GM18508 (cell line): ENCODE measurements around the gene TRPC6.
"Not testable (repeated sequence)": the region's sequence is repeated elsewhere in the genome, so short reads cannot be mapped to it uniquely, and the experiment has no call there.

Source experiments
- ATAC-seq: cut with Tn5 transposase; IDR thresholded peaks from one replicate; pipeline ENCODE4 v1.9.1; 2021; ENCODE audit warnings: moderate number of reproducible peaks; ENCODE audit not compliant: insufficient read depth, unreplicated experiment

Gene TRPC6

DNA sequence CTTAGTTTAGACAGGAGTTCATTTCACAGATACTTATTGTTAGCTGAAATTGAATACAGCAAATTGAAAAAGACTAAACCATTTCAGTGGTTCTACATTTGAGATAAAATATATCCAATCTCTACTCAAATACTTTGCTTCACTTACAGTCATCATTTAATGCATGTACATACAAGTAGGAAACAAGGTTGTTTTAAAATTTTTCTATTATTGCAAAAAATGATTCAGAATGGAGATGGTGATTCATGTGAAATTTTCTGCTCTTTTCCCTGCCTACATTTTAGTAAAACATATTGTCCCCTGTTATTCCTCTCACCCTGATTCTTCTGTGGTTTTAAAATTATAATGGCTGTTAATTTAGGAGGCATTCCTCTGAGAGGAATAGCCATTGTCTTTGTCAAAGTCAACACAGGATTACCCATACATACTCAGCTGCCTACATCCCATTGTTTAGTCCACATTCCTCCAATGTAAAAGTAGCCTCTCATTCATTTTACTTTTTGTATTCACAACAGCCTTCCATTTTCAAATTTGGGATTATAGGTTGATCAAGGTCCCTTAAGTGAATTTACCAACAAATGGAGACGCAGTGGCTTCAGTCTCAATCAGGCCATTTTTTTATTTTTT is 60.1 kb downstream of the TRPC6 start:
- no peak for ATAC-seq

DNA sequence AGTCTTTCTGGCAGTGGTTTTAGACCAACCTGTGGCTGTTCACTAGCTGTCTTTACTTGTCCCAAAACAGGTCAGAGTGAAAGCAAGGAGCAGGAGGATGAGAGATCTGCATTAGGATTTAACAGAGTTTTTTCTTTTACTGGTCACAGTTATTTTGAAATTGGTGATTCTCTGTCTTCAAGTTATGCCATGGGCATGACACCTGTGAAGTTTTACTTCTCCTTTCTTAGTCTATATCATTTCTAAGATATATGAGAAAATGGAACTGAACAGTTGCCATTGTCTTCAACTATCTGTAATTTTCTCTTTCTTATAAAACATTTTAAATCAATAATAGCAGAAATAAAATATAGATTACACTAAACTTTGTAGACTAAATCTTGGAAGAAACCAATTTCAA is 60.6 kb downstream of the TRPC6 start:
- no peak for ATAC-seq

DNA sequence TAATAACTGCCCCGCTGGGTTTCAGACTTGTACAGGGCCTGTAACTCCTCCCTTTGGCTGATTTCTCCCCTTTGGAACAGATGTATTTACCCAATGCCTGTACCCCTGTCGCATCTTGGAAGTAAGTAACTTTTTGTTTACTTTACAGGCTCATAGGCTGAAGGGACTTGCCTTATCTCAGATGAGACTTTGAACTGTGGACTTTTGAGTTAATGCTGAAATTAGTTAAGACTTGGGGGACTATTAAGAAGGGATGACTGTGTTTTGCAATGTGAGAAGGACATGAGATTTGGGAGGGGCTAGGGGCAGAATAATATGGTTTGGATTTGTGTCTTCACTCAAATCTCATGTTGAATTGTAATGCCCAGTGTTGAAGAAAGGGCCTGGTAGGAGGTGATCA is 62.0 kb downstream of the TRPC6 start:
- no peak for ATAC-seq

DNA sequence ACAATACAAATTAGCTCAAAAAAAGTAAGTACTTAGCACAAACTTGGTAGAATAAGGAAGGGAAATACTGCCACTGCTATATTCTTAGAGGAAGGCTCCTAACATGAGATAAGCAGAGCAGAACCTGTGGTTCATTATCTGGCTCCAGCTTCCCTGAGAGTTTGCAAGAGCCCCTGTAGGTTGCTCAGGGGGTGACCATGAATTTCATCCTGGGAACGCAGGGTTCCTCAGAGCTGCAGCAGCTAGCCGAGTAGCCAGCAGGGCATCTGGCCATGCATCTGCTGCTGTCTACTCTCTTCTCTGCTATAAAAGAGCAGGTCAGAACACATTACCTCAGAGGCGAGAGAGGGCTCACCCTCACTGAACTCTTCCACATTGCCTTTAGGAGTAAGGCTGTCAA is 67.3 kb downstream of the TRPC6 start:
- ATAC-seq = no peak

DNA sequence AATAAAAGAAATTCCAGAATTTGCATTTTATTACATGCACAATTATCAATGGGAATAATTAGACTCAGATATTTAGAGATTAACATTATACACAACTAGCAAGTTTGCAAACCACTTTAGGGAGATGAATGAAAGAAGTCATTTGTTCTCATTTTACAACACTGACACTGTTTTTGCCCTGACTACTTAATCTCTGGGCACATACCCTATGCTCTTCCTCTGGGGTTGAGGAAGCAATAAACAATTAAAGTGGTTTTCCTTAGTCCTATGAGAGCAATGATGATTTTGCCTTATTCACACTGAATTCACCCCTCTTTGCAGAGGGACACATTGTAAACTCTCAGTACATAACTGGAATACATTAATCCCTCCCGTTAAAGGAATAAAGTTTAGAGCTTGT is 72.7 kb downstream of the TRPC6 start:
- ATAC-seq = no peak

DNA sequence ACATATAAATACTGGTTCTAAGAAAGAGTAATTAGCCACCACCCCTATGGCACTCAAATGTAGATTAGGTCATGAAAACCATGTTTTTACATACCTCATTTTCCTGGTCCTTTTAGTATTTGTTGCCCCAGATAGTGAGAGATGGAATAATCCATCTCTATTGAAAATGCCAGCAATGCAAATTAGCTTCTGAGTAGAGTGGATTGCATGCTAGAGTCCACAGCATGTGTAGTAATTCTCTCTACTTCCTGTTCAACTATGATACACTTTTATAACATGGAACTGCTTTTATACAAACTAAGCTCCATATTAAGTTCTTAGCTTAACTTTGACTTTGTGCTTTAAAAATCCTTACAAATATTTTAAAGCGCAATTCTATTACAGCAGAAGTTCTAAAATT is 73.2 kb downstream of the TRPC6 start:
- no peak for ATAC-seq

DNA sequence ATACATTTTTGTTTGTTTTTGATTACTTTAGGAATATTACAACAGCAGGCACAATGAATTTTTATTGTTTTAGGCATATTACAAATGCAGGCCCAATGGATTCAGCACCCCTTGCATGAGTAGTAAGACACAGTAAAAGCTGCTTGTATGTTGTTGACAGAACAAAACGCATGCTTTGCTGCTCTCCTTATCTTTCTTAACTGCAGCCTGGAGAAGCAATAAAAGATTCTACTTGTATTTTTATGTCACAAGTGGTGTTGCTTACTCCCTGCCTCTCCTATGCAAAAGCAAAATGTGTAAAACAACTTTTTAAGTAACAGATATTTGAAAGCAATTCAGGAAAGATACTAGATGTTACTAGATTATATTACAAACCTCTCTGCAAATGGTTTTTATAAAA is 73.9 kb downstream of the TRPC6 start:
- ATAC-seq = no peak

DNA sequence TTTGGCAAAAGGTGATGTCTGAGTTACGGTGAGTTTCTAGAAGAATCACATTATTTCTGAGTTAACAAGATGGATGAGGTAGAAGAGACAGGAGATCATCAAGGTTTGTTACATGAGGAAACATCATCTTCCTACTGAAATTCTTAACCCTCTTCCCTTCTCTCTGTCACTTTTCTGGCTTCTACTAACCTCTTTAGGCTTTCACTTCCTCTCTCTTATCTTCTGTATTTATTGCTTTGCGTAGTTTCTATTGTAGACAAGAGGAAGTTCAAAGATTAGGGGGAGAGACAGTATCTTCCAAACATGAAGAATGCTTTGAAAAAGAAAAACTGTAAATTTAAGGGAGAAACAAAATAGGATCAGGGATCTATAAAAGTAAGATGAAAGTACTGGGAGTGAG is 75.4 kb downstream of the TRPC6 start:
- no peak for ATAC-seq

DNA sequence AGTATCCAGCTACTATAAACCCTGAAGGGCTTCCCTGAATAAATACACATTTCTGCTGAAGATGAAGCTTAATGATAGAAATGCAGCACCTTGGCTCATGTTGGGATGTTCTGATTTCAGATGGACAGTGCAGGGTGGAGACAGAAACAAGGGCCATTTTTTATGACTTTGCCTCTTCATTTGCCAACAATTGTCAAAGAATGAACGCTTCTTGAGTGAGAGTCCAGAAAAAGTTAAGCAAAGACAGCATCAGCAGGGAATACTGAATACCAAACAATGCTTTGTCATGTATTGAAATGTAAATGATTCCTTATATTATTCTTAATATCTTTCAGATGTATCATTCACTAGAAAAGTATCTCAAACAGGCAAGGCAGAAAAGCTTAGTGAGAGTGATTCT is 84.9 kb downstream of the TRPC6 start:
- no peak for ATAC-seq

DNA sequence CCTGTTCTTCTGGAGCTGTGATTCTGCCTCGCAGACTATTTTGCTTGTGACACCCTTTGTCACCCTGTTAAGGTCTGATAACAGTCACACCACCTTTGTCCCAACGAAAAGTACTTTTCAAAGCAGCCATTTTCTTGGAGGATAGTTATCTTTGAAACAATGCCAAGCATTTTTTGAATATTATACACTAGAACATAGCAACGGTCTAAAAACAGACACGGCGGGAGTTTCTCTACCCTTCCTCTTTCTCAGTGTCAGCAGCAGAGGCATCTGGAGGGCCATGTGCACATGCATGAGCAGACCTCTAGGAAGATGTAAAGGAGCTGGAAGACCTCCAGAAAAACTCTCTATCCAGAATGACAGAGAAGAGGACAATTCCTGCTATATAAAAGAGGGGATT is 86.5 kb downstream of the TRPC6 start:
- ATAC-seq = no peak

DNA sequence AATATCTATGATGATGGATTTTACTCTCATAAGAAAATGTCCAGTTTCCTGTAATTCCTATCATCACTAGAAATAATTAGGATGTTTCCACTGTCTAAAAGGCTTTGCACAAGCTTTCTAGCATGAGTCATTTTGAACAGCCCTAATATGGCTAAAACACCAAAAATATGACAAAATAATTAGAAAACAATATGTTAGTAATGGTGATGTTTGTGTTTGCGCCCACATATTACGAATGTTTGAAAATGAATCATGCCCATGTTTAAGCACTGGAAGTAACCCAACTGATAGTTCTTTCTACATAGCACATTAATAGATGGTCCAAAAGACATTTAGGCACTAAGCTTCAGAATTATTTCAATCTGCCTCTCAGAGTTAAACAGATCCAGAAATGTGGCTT is 96.0 kb downstream of the TRPC6 start:
- no peak for ATAC-seq

DNA sequence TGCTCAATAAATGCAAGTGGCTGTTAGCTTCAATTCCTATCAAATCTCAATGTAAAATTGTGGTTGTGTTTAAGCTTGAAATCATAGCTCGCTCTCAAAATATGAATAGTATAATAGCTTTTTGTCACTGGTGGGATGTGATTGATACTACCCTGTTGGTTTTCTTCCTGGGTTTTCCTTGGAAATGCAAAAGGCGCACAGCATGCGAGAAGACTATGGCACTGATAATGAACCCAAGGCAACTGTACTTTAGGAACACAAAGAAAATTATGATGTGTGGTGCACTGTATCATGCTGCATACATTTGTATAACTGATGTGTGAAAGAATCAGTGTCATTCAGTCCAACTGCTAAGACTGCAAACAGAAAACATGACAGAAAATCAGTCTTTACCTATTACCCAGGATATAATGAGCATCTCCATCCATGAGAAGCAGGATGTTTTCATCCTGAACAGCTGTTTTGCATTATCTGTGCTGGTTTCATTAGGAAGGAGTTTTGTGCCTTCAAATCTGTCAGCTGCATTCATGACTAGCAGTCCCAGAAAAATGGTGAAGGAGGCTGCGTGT is 101.2 kb downstream of the TRPC6 start:
- ATAC-seq = no peak

DNA sequence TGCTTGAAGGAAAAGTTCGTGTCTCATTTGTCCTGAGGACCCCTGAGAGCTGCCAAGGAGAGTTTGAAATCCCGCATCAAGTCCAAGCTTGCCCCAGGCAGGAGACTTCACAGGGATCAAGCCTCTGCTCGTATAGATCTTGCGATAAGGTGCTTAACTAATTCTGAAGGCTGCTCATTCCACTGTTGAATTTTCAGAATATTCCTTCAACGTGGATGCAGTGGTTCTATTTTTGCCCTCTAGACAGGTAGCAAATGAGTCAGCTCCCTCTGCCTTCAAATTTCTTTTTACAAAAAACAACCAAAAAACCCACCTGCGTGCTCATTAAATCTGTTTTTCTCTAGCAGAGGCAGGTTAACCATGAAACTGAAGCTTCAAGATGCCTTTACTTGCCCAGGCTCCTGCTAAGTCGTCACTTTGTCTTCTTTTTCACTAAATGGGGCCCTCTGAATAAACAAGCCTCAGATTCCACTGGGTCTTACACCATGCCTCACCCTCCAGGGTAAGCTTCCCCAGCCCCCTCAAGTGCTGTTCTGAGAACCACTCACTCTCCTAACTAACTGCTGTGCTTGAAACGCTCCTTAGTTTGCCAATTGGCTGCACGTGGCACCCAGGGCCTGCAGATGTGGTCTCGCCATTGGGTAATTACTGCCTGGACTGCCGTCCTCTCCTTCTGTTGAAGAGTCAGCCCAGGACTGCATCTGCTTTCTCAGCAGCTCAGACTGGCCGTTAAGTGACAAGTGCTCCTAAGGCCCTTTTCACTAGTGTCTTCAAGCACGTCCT is 105.0 kb downstream of the TRPC6 start:
- ATAC-seq = no peak

DNA sequence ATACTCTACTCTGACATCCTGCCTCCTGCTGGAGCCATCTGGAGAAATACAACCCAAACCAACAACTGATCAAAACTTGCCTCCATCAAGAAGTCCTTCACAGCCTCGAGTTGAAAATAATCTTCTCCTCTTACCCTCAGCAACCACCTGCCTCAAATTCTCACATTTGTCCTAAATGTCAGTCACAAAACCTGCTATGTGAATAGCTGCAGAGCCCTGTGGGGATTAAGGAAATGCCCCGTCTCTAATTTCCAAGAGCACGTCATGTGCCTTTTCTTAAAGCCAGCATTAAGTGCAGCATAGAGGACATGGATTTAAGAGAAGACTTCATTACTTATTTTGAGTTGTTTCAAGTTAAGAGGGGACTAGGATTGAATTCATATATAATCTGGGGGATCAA is 105.9 kb downstream of the TRPC6 start:
- ATAC-seq = no peak

DNA sequence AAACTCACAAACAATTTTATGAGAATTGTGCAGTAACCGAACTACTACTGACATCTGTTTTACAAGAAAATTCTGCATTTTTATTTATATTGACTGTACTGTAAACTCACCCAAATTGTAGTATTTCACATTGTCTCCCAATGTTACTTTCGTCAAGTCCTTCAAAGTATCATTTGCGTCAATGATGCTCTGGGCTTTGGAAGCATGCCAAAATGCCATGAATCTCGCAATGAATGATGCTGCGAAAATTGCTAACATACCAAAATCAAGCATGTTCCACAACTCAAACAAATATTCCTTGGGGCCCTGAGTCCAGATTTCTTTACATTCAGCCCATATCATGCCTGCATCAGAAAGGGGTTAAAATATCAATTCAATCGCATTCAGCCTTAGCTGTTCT is 107.6 kb downstream of the TRPC6 start:
- no peak for ATAC-seq

DNA sequence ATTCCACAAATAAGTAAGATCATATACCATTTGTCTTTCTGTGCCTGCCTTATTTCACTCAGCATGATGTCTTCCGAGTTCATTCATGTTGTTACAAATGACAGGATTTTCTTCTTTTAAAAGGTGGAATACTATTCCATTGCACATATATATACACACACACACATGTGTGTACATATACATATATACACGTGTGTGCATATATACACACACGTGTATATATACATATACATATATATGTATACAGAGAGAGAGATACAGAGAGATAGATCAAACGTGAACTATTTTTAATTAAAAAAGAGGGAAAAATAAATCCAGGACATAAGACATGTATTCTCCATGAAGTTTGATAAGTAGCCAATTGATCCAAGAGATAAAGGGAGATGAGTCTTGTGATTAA is 108.1 kb downstream of the TRPC6 start:
- no peak for ATAC-seq

DNA sequence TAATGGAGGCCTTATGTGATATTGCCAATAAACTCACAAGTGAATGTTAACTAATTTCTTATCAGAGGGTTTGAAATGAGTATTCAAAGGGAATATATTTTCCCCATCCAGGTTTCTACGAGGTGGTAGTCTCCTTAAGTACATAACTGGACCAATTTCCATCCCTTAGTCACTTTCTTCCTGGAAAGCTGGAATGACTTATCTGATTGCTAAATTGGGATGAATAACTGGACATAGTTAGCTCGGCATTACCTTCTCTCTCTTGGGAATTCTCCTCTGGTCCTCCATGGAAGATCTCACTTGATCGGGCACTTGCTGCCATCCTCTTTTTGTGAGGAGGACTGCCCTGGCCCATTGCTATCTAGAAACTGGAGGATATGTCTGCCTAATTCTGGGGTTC is 109.1 kb downstream of the TRPC6 start:
- no peak for ATAC-seq

DNA sequence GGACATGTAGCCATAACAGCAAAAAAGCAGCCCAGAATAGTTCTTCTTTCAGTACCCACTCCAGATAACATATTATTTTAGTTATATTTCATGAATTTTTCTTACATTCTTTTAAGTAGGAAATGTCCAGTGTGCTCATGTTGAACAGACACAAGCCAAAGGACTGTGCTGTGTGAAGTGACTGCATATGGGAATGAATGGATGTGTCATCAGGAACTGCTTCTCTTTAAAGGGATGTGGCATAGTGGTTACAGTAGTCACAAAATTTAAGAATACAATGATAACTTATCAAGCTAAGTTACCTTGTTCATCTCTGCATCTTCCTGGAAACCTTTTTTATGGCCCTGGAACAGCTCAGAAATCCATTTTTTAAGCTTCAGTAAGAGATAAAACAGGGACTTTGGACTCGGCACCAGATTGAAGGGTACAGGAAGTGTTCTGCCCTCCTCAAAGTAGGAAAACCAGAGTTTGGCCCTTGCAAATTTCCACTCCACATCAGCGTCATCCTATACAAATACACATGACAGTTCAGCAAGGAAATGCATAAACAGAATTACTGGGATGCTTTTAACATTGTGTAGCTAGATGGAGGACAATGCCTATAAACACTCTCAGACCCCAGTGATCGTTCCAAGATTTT is 112.8 kb downstream of the TRPC6 start:
- no peak for ATAC-seq

DNA sequence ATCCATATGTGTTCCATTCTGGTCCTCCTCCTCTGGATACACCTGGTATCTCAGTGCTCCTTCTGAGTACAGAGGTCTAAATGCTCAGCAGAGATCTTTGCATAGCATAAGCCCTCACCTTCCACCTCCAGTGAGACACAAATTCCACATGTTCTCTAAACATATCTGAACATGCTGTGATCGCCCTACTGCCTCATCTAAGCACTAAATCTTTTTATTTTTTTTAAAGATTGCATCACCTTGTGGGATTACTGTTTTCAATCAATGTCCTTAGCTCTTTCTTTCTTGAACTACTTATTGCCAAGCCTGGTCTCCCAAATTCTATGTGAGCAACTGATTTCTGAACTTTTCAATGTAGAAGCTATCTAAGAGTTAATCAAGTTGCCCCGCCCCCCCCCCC is 113.4 kb downstream of the TRPC6 start:
- no peak for ATAC-seq

DNA sequence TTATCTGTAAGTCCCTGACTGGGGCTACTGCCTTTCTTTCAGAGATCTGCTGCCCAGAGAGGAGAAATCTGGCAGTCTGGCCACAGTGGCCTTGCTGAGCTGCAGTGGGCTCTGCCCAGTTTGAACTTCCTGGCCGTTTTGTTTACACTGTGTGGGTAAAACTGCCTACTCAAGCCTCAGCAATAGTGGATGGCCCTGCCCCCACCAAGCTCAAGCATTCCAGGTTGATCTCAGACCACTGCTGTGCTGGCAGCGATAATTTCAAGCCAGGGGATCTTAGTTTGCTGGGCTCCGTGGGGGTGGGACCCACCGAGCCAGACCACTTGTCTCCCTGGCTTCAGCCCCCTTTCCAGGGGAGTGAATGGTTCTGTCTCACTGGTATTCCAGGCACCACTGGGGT is 117.5 kb downstream of the TRPC6 start:
- ATAC-seq = no peak

DNA sequence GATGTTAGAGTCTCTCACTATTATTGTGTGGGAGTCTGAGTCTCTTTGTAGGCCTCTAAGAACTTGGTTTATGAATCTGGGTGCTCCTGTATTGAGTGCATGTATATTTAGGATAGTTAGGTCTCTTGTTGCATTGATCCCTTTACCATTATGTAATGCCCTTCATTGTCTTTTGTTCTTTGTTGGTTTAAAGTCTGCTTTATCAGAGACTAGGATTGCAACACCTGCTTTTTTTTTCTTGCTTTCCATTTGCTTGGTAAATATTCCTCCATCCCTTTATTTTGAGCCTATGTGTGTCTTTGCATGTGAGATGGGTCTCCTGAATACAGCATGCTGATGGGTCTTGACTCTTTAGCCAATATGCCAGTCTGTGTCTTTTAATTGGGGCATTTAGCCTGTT is 119.4 kb downstream of the TRPC6 start:
- not testable (repeated sequence) for ATAC-seq
